WTC11 (cell line): ENCODE measurements around the gene FRYL.

ENCODE experiments used
- CREM ChIP-seq: sonication (generic); formaldehyde crosslinking; IDR thresholded peaks from 2 replicates; pipeline ENCODE4 v1.8.1; 2022; ENCODE audit warnings: mild to moderate bottlenecking, missing genetic modification reagents, moderate library complexity
- GABPB1 ChIP-seq: sonication (generic); formaldehyde crosslinking; IDR thresholded peaks from 2 replicates; pipeline ENCODE4 v1.8.1; 2023; ENCODE audit warnings: mild to moderate bottlenecking, missing genetic modification reagents
- HMGA2 ChIP-seq: fragments of 250-450 bp; sonication (Bioruptor Pico); IDR thresholded peaks from 2 replicates; pipeline ENCODE4 v1.4.0; 2021; ENCODE audit warnings: mild to moderate bottlenecking, moderate library complexity
- IRF2 ChIP-seq: sonication (generic); formaldehyde crosslinking; IDR thresholded peaks from 2 replicates; pipeline ENCODE4 v1.8.0; 2022; ENCODE audit warnings: low read depth, missing genetic modification reagents, borderline replicate concordance
- JUN ChIP-seq: sonication (generic); formaldehyde crosslinking; IDR thresholded peaks from 2 replicates; pipeline ENCODE4 v1.8.0; 2023; ENCODE audit warnings: mild to moderate bottlenecking, missing genetic modification reagents
- SMAD3 ChIP-seq: sonication (generic); formaldehyde crosslinking; IDR thresholded peaks from 2 replicates; pipeline ENCODE4 v1.8.0; 2022; ENCODE audit warnings: missing genetic modification reagents, mild to moderate bottlenecking, borderline replicate concordance
- ZNF263 ChIP-seq: sonication (generic); formaldehyde crosslinking; IDR thresholded peaks from 2 replicates; pipeline ENCODE4 v1.8.1; 2022; ENCODE audit warnings: low read depth, mild to moderate bottlenecking, moderate library complexity, missing genetic modification reagents
- TF ChIP-seq, protein P1 (sequence below): fragments of 200-600 bp; IDR thresholded peaks from 2 replicates; pipeline ENCODE4 v1.8.0; 2022; ENCODE audit warnings: antibody characterized with exemption
- TF ChIP-seq, protein P2 (sequence below): sonication (generic); formaldehyde crosslinking; IDR thresholded peaks from 2 replicates; pipeline ENCODE4 v1.8.1; 2022; ENCODE audit warnings: low read depth, mild to moderate bottlenecking, moderate library complexity, missing genetic modification reagents, borderline replicate concordance

DNA sequence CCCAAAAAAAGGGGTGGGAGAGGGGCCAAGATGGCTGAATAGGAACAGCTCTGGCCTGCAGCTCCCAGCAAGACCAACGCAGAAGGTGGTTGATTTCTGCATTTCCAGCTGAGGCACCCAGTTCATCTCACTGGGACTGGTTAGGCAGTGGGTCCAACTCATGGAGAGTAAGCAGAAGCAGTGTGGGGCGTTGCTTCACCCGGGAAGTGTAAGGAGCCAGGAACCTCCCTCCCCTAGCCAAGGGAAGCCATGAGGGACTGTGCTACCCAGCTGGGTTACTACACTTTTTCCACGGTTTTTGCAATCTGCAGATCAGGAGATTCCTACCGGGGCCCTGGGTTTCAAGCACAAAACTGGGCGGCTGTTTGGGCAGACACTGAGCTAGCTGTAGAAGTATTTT, 36.9 kb upstream of the FRYL start:
- TF ChIP-seq ZNF263 (CRISPR knock-in tag) (no peak), HMGA2 (CRISPR knock-in tag) (no peak), CREM (no peak), IRF2 (no peak), JUN (CRISPR knock-in tag) (no peak), SMAD3 (no peak), GABPB1 (CRISPR knock-in tag) (no peak)
- TF ChIP-seq, protein P1, sequence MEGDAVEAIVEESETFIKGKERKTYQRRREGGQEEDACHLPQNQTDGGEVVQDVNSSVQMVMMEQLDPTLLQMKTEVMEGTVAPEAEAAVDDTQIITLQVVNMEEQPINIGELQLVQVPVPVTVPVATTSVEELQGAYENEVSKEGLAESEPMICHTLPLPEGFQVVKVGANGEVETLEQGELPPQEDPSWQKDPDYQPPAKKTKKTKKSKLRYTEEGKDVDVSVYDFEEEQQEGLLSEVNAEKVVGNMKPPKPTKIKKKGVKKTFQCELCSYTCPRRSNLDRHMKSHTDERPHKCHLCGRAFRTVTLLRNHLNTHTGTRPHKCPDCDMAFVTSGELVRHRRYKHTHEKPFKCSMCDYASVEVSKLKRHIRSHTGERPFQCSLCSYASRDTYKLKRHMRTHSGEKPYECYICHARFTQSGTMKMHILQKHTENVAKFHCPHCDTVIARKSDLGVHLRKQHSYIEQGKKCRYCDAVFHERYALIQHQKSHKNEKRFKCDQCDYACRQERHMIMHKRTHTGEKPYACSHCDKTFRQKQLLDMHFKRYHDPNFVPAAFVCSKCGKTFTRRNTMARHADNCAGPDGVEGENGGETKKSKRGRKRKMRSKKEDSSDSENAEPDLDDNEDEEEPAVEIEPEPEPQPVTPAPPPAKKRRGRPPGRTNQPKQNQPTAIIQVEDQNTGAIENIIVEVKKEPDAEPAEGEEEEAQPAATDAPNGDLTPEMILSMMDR: no peak
- TF ChIP-seq, protein P2, sequence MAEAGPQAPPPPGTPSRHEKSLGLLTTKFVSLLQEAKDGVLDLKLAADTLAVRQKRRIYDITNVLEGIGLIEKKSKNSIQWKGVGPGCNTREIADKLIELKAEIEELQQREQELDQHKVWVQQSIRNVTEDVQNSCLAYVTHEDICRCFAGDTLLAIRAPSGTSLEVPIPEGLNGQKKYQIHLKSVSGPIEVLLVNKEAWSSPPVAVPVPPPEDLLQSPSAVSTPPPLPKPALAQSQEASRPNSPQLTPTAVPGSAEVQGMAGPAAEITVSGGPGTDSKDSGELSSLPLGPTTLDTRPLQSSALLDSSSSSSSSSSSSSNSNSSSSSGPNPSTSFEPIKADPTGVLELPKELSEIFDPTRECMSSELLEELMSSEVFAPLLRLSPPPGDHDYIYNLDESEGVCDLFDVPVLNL (CRISPR knock-in tag): no peak
